OCI-LY3 (cell line): ENCODE measurements around the gene ID2.

Experiments
- EZH2phosphoT487 ChIP-seq: fragments of 200-600 bp; shearing (Covaris generic); IDR thresholded peaks from 2 replicates; pipeline ENCODE4 v1.6.1; 2018; ENCODE audit warnings: antibody characterized with exemption, mixed run types, low read depth
- TF ChIP-seq, protein P1 (sequence below): fragments of 200-600, 300-600 bp; sonication (generic); IDR thresholded peaks from 2 replicates; pipeline ENCODE4 v1.5.1; 2014; ENCODE audit warnings: antibody characterized with exemption, low read length, low read depth

DNA sequence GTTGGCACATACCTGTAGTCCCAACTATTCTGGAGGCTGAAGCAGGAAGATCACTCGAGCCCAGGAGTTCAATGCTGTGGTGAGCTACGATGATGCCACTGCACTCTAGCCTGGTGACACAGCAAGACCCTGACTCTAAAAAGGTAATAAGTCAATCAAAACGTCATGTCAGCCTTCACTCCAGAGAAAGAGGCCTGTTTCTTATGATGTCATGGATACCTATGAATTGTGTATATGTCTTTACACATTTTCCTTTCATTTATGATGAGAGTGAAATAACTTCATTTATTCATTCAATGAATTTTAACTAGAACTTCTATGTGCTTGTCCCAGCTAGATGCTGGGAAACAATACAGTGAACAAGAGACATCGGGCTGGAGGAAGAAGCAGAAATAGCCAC, 25.0 kb upstream of the ID2 start:
- TF ChIP-seq, protein P1, sequence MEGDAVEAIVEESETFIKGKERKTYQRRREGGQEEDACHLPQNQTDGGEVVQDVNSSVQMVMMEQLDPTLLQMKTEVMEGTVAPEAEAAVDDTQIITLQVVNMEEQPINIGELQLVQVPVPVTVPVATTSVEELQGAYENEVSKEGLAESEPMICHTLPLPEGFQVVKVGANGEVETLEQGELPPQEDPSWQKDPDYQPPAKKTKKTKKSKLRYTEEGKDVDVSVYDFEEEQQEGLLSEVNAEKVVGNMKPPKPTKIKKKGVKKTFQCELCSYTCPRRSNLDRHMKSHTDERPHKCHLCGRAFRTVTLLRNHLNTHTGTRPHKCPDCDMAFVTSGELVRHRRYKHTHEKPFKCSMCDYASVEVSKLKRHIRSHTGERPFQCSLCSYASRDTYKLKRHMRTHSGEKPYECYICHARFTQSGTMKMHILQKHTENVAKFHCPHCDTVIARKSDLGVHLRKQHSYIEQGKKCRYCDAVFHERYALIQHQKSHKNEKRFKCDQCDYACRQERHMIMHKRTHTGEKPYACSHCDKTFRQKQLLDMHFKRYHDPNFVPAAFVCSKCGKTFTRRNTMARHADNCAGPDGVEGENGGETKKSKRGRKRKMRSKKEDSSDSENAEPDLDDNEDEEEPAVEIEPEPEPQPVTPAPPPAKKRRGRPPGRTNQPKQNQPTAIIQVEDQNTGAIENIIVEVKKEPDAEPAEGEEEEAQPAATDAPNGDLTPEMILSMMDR = no peak
- TF ChIP-seq EZH2phosphoT487 = no peak
